Measurements from ENCODE around the gene WDR20.

DNA sequence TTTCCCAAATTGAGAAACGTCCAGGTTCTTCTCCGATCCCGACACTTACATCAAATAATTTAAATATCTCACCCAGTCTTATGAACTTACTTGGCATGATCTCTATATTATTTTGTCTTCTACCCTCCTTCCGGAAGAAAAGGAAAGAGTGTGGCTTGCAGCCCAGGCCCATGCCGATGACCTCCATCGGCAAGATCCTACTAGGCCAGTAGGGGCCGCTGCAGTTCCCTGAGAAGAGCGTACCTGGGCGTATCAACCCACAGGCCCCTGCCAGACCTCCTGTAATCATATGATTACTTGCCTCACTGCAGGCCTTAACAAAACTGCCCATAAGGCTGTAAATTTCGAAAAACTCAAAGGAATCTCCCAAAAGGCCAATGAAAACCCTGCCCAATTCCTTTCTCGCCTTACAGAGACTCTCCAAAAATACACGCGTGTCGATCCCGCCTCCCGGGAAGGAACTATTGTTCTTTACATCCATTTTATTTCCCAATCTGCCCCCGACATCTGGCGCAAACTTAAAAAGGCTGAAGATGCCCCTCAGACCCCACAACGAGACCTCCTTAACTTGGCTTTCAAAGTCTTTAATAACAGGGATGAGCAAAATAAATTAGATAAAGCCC, 95.7 kb downstream of the WDR20 start:
- TF ChIP-seq, protein P1, sequence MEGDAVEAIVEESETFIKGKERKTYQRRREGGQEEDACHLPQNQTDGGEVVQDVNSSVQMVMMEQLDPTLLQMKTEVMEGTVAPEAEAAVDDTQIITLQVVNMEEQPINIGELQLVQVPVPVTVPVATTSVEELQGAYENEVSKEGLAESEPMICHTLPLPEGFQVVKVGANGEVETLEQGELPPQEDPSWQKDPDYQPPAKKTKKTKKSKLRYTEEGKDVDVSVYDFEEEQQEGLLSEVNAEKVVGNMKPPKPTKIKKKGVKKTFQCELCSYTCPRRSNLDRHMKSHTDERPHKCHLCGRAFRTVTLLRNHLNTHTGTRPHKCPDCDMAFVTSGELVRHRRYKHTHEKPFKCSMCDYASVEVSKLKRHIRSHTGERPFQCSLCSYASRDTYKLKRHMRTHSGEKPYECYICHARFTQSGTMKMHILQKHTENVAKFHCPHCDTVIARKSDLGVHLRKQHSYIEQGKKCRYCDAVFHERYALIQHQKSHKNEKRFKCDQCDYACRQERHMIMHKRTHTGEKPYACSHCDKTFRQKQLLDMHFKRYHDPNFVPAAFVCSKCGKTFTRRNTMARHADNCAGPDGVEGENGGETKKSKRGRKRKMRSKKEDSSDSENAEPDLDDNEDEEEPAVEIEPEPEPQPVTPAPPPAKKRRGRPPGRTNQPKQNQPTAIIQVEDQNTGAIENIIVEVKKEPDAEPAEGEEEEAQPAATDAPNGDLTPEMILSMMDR (IDR thresholded peaks at IDR 0.05; ENCODE audit: low read depth, low read length, poor library complexity, severe bottlenecking): peak; percentile 85
- no peak for TF ChIP-seq EZH2phosphoT487 (IDR thresholded peaks at IDR 0.05; ENCODE audit: borderline replicate concordance, low read length)
